AG10803 (cell line): ENCODE data around the gene IL12B.
A peak's percentile ranks its signal among the peaks of the same experiment; 100 is the strongest.
"Not testable (repeated sequence)": the region's sequence is repeated elsewhere in the genome, so short reads cannot be mapped to it uniquely, and the experiment has no call there.

ENCODE experiments used
- DNase-seq: peaks from one replicate; pipeline ENCODE4 v3.0.0; 2010; ENCODE audit warnings: low read depth
- H3K4me3 ChIP-seq: 2 replicates; pipeline ENCODE4 v1.5.1; 2011; ENCODE audit warnings: mild to moderate bottlenecking, low read length, control low read depth
- CTCF ChIP-seq: conservative IDR thresholded peaks from 2 replicates; pipeline ENCODE4 v1.5.1; 2011; ENCODE audit warnings: mild to moderate bottlenecking, low read length, control low read depth, inconsistent platforms

Gene IL12B

GRCh38 chr5:159330131-159330800 lies at the start of gene IL12B:
TSS of gene IL12B (minus strand) at chr5:159330487. CDS start at chr5:159326782, 3,705 bp downstream.
- peak within 1 kb of the TSS; percentile 53 for H3K4me3 ChIP-seq
- TF ChIP-seq CTCF: no peak
- DNase-seq: peak; percentile 44

DNA sequence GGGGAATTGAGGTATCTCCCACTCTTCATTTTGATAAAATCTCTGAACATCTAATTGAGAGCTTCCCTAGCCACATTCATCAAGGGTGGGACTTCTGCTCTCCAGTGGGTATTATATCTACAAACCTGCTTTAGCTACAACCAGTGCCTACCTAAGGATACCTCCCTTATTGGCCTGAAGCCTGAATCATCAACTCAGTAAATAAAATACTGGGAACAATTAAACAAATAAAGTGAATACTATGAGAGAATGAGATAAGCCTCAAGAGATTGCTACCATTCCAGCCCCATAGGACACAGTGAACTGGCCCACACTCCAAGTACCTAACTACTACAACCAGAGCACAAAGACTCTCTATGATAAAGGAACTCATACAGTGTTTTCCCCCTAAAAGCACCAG lies 47.4 kb upstream of the IL12B start:
- no peak for DNase-seq
- TF ChIP-seq CTCF: no peak
- H3K4me3 ChIP-seq: no peak overlapping the region

DNA sequence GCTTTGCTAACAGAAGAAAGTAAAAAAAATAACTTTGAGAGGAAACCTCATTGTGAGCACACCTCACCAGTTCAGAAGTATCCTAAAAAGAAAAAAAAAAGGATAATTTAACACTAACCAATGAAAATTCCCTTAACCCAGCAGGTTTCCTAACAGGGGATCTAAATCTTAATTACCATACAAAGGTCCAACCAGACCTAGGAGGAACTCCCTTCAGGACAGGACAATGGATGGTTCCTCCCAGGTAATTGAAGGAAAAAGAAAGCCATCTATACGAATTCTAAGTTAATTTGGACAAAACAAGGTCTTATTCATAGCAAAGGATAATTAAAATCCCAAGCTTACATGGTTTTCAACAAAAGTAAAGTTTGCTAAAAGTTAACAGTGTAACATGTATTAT lies 37.6 kb upstream of the IL12B start:
- not testable (repeated sequence) for DNase-seq, H3K4me3 ChIP-seq

DNA sequence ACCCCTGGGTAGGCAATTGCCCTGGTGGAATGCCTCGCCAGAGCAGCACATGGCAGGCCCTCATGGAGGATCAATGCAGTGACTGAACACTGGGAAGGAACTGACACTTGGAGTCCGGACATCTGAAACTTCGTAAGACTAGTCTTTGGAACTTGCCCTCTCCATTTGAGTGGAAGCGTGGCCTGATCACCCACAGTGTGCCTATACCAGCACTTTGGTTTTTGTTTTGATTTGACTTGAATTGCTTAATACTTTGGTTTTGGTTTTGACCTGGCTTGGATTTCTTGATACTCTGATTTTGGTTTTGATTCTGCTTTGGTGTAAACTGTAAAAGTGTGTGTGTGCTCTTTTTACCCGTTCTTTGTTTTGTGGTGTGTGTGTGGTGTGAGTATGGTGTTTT lies 36.5 kb upstream of the IL12B start:
- not testable (repeated sequence) for DNase-seq, H3K4me3 ChIP-seq

- TF ChIP-seq CTCF: no peak
- no peak overlapping the region for H3K4me3 ChIP-seq
- DNase-seq: no peak
Measured at GRCh38 chr5:159362220-159362619, 31.9 kb upstream of the IL12B start.

GRCh38 chr5:159359871-159360270 lies 29.6 kb upstream of the IL12B start:
- not testable (repeated sequence) for DNase-seq, H3K4me3 ChIP-seq

- no peak for DNase-seq
- no peak for TF ChIP-seq CTCF
- no peak overlapping the region for H3K4me3 ChIP-seq
Measured at GRCh38 chr5:159359408-159359807, 29.1 kb upstream of the IL12B start.

DNA sequence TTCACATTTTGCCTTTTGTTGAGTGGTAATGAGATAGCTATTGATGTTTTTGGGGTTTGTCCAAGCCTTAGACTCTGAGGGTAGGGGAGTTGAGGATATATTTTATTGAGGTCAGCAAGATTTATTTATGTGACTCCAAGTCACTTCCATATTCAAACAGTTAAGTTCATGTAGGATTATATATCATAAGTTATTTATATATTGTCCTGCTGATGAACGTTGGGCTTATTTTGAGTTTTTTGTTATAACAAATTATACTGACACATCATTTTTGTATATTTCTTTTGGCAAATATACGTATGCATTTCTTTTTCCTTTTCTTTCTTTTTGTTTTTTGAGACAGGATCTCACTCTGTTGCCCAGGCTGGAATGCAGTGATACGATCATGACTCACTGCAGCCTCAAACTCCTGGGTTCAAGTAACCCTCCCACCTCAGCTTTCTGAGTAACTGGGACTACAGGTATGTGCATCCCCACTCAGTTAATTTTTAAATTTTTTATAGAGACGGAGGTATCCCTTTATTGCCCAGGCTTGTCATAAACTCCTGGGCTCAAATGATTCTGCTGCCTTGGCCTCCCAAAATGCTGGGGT lies 23.5 kb upstream of the IL12B start:
- no peak for TF ChIP-seq CTCF
- no peak for DNase-seq
- no peak overlapping the region for H3K4me3 ChIP-seq

DNA sequence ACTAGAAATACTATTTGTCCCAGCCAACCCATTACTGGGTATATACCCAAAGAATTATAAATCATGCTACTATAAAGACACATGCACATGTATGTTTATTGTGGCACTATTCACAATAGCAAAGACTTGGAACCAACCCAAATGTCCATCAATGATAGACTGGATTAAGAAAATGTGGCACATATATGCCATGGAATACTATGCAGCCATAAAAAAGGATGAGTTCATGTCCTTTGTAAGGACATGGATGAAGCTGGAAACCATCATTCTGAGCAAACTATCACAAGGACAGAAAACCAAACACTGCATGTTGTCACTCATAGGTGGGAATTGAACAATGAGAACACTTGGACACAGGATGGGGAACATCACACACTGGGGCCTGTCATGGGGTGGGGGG lies 20.4 kb upstream of the IL12B start:
- not testable (repeated sequence) for H3K4me3 ChIP-seq, DNase-seq

DNA sequence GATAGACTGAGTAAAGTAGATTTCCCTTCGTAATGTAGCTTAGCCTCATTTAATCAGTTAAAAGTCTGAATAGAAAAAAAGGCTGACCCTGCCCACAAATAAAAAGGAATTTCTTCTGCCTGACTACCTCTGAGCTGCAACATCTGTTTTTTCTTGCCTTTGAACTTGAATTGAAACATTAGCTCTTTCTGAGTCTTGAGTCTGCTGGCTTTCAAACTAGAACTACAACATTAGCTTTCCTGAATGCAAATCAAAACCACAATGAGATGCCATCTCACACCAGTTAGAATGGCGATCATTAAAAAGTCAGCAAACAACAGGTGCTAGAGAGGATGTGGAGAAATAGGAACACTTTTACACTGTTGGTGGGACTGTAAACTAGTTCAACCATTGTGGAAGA lies 19.9 kb upstream of the IL12B start:
- not testable (repeated sequence) for H3K4me3 ChIP-seq, DNase-seq
